ENCODE results near the gene LRCH1.

- TF ChIP-seq CTCF (conservative IDR thresholded peaks at IDR 0.05; ENCODE audit: low read length) (no peak), EZH2phosphoT487 (IDR thresholded peaks at IDR 0.05; ENCODE audit: borderline replicate concordance, low read depth, low read length) (no peak)
These were observed 17.3 kb downstream of the LRCH1 start for GRCh38 chr13:46570273-46570672.
